H1 (cell line): ENCODE results near the gene CFAP61. TPM values are rescaled to one million over a fixed set of nuclear protein-coding genes. Genes with fewer than 3 reads are reported as not detected.

ENCODE experiments used
- CHD7 ChIP-seq: fragments of 300-600 bp; sonication (generic); IDR thresholded peaks from 2 replicates; pipeline ENCODE4 v1.7.1; 2012; ENCODE audit warnings: low read length, moderate library complexity, mild to moderate bottlenecking, inconsistent platforms; ENCODE audit not compliant: insufficient replicate concordance
- HDAC2 ChIP-seq, 2 experiments: fragments of 300-600 bp in 1 of 2; sonication (generic) in 1 of 2; IDR thresholded peaks; 2 replicates each; pipeline ENCODE4 v1.6.1; 2011 to 2012; ENCODE audit warnings: low read depth in 2 of 2, low read length in 2 of 2, mild to moderate bottlenecking in 2 of 2, moderate library complexity in 2 of 2, borderline replicate concordance in 1 of 2, inconsistent platforms in 1 of 2
- YY1 ChIP-seq: IDR thresholded peaks from 2 replicates; pipeline ENCODE4 v1.6.1; 2011; ENCODE audit warnings: low read depth, mild to moderate bottlenecking, low read length
- ZNF274 ChIP-seq: IDR thresholded peaks from 2 replicates; pipeline ENCODE4 v1.7.0; 2012; ENCODE audit warnings: low read length, borderline replicate concordance; ENCODE audit errors: extremely low read depth
- polyA plus RNA-seq, 7 experiments: library from polyadenylated mRNA; depleted of rRNA in 3 of 7; stranded (reverse) in 5 of 7; unstranded in 2 of 7; fragments of >200 nt in 5 of 7; fragments of 200-250 nt in 2 of 7; gene quantifications; 1 replicate in 5 of 7; 2 replicates in 1 of 7; 4 replicates in 1 of 7; pipeline versions ENCODE4 v1.2.1 to v1.2.3, GENCODE V29; 2011 to 2013; ENCODE audit warnings: missing spikeins in 2 of 7, mixed read lengths in 2 of 7
- total RNA-seq: library from RNA; stranded (reverse); fragmentation: NEBNext Ultra II Directional; extraction: Animal tissue kit (Norgen Biotek cat#: 25700); gene quantifications from 2 replicates; pipeline ENCODE4 v1.2.1, GENCODE V29; 2021

Gene CFAP61
- total and polyA plus RNA-seq, 2 of the 8 experiments (the other 6 are each of a cell fraction or from before 2014, with no cell fraction given) = 0.29 to 0.61 TPM

DNA sequence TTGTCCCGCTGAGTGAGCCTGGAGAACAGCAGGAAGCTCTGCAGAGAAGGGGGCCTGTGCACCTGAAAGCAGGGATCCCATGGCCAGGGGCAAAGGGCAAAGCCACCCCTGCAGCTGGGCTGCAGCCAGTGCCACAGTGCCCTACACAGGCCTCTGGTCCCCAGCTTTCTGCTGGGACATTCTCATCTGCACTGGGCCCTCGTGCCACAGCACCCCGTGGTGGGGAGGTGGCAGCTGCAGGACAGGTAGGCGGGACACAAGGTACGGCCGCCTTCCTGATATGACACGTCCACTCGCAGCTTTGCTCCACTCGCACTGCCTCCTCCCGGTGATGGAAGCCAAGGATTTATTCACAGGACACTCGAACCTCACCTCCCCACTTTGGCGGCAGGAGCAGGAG lies 342.8 kb downstream of the CFAP61 start (continued):
- TF ChIP-seq CHD7 (no peak), HDAC2 (IDR thresholded peaks at IDR 0.05; ENCODE audit: borderline replicate concordance in 1 of 2, low read depth in 2 of 2, low read length in 2 of 2) (no peak), YY1 (no peak), ZNF274 (no peak)
